Cardiac muscle cell (in vitro differentiated cells and primary cell): ENCODE measurements around the gene HVCN1. TPM values are rescaled to one million over a fixed set of nuclear protein-coding genes. Genes with fewer than 3 reads are reported as not detected.

ENCODE experiments used
- DNase-seq, 2 donors: peaks; one replicate each; pipeline versions ENCODE4 v3.0.0 to v3.0.0-alpha.2; 2010 to 2017; ENCODE audit warnings: low read depth in 1 of 2, low spot score in 1 of 2
- H3K27ac ChIP-seq: fragments of 200-600 bp; sonication (generic); 2 replicates; pipeline ENCODE4 v1.5.1; 2016
- H3K27me3 ChIP-seq: fragments of 200-600 bp; sonication (generic); 2 replicates; pipeline ENCODE4 v1.6.0; 2016; ENCODE audit warnings: control low read depth
- H3K36me3 ChIP-seq: fragments of 200-600 bp; sonication (generic); 2 replicates; pipeline ENCODE4 v1.5.1; 2016; ENCODE audit warnings: control low read depth
- H3K4me1 ChIP-seq: fragments of 200-600 bp; sonication (generic); 2 replicates; pipeline ENCODE4 v1.8.1; 2017; ENCODE audit warnings: low read depth, mild to moderate bottlenecking, mixed run types
- H3K4me3 ChIP-seq: fragments of 200-600 bp; sonication (generic); 2 replicates; pipeline ENCODE4 v1.5.1; 2016; ENCODE audit warnings: mild to moderate bottlenecking
- H3K9me3 ChIP-seq: fragments of 200-600 bp; sonication (generic); 2 replicates; pipeline ENCODE4 v1.5.1; 2017; ENCODE audit warnings: low read depth, mild to moderate bottlenecking, control low read depth
- CTCF ChIP-seq: IDR thresholded peaks from 2 replicates; pipeline ENCODE4 v1.5.1; 2012; ENCODE audit warnings: low read depth, mild to moderate bottlenecking, low read length
- polyA plus RNA-seq: library from polyadenylated mRNA; unstranded; fragments of >200 nt; fragmentation: Nextera tagmentation; extraction: Ambion mirVana; gene quantifications from 2 replicates; pipeline ENCODE4 v1.2.1, GENCODE V29; 2016
- total RNA-seq: library from RNA; depleted of rRNA; stranded (reverse); fragments of >200 nt; gene quantifications from 2 replicates; pipeline ENCODE4 v1.2.3, GENCODE V29; 2016

The HVCN1 gene
- total and polyA plus RNA-seq, 2 experiments from 2014 or later: 3.8 to 8.7 TPM

GRCh38 chr12:110640275-110641025 is 48.5 kb downstream of the HVCN1 start:
- TF ChIP-seq CTCF: no peak
- H3K27ac ChIP-seq: peak overlapping the region; percentile 3
- no peaks in the 10 kb centered on the region for H3K9me3 ChIP-seq
- no peaks in the 10 kb centered on the region for H3K36me3 ChIP-seq
- H3K4me1 ChIP-seq: peaks cover 21% of the 10 kb centered on the region
- DNase-seq: peak in 1 of 2 donors; percentile 20
- H3K4me3 ChIP-seq: no peak overlapping the region
- no peaks in the 10 kb centered on the region for H3K27me3 ChIP-seq

GRCh38 chr12:110639336-110640141 is 49.4 kb downstream of the HVCN1 start:
- H3K36me3 ChIP-seq: no peaks in the 10 kb centered on the region
- no peak for TF ChIP-seq CTCF
- no peak overlapping the region for H3K27ac ChIP-seq
- peaks cover 21% of the 10 kb centered on the region for H3K4me1 ChIP-seq
- no peaks in the 10 kb centered on the region for H3K27me3 ChIP-seq
- H3K9me3 ChIP-seq: no peaks in the 10 kb centered on the region
- DNase-seq: peak in 1 of 2 donors; percentile 61
- no peak overlapping the region for H3K4me3 ChIP-seq

- peaks cover 21% of the 10 kb centered on the region for H3K4me1 ChIP-seq
- no peak overlapping the region for H3K4me3 ChIP-seq
- H3K9me3 ChIP-seq: no peaks in the 10 kb centered on the region
- peaks cover 3% of the 10 kb centered on the region for H3K36me3 ChIP-seq
- H3K27ac ChIP-seq: no peak overlapping the region
- DNase-seq: no peak
- TF ChIP-seq CTCF: no peak
- no peaks in the 10 kb centered on the region for H3K27me3 ChIP-seq
These were observed 50.1 kb downstream of the HVCN1 start for GRCh38 chr12:110638796-110639195.

GRCh38 chr12:110637869-110638441 is 51.0 kb downstream of the HVCN1 start:
- no peak overlapping the region for H3K27ac ChIP-seq
- no peak overlapping the region for H3K4me3 ChIP-seq
- no peak for TF ChIP-seq CTCF
- H3K27me3 ChIP-seq: no peaks in the 10 kb centered on the region
- no peaks in the 10 kb centered on the region for H3K9me3 ChIP-seq
- H3K36me3 ChIP-seq: peaks cover 5% of the 10 kb centered on the region
- DNase-seq: no peak
- H3K4me1 ChIP-seq: peaks cover 21% of the 10 kb centered on the region

- H3K27me3 ChIP-seq: no peaks in the 10 kb centered on the region
- H3K36me3 ChIP-seq: peaks cover 7% of the 10 kb centered on the region
- H3K9me3 ChIP-seq: no peaks in the 10 kb centered on the region
- no peak overlapping the region for H3K4me3 ChIP-seq
- no peak overlapping the region for H3K27ac ChIP-seq
- H3K4me1 ChIP-seq: peaks cover 21% of the 10 kb centered on the region
- TF ChIP-seq CTCF: no peak
- DNase-seq: no peak
These were observed 52.4 kb downstream of the HVCN1 start for GRCh38 chr12:110636516-110636915.
